Lung (tissue), 12 donors: Measurements from ENCODE around the gene NPFFR1. TPM values are rescaled to one million over a fixed set of nuclear protein-coding genes. Genes with fewer than 3 reads are reported as not detected.
A peak's percentile ranks its signal among the peaks of the same experiment; 100 is the strongest.

ENCODE experiments used
- ATAC-seq: fragments of 200-7000 bp; cut with Tn5 transposase; one replicate; pipeline ENCODE4 v1.9.1; 2020; ENCODE audit warnings: moderate number of reproducible peaks; ENCODE audit not compliant: insufficient read depth, low FRiP score
- DNase-seq, 3 donors: peaks; one replicate each; pipeline ENCODE4 v3.0.0-alpha.2; 2013 to 2017
- H3K27ac ChIP-seq, 2 donors: one replicate each; pipeline ENCODE4 v1.5.1; 2013; ENCODE audit warnings: mild to moderate bottlenecking in 2 of 2, moderate library complexity in 2 of 2, control low read depth in 1 of 2, inconsistent platforms in 1 of 2, low read depth in 1 of 2, low read length in 1 of 2
- H3K27me3 ChIP-seq, 3 donors: one replicate each; pipeline ENCODE4 v1.5.1; 2013; ENCODE audit warnings: low read length in 2 of 3; ENCODE audit not compliant: control insufficient read depth in 3 of 3, insufficient read depth in 3 of 3
- H3K36me3 ChIP-seq, 4 donors: one replicate each; pipeline ENCODE4 v1.5.1; 2013; ENCODE audit warnings: low read length in 4 of 4, mild to moderate bottlenecking in 1 of 4, moderate library complexity in 1 of 4; ENCODE audit not compliant: control insufficient read depth in 4 of 4, insufficient read depth in 4 of 4
- H3K4me1 ChIP-seq, 5 donors: one replicate each; pipeline ENCODE4 v1.5.1; 2013; ENCODE audit warnings: low read length in 5 of 5, mild to moderate bottlenecking in 2 of 5, moderate library complexity in 1 of 5; ENCODE audit not compliant: control insufficient read depth in 5 of 5, insufficient read depth in 5 of 5
- H3K4me3 ChIP-seq: one replicate; pipeline ENCODE4 v1.5.1; 2013; ENCODE audit warnings: mild to moderate bottlenecking, control low read depth, moderate library complexity
- H3K9ac ChIP-seq, 2 donors: one replicate each; pipeline ENCODE4 v1.5.1; 2013; ENCODE audit warnings: low read length in 2 of 2, control low read depth in 1 of 2; ENCODE audit not compliant: insufficient read depth in 1 of 2
- H3K9me3 ChIP-seq, 4 donors: one replicate each; pipeline ENCODE4 v1.5.1; 2013; ENCODE audit warnings: low read length in 3 of 4, mild to moderate bottlenecking in 1 of 4, moderate library complexity in 1 of 4; ENCODE audit not compliant: control insufficient read depth in 4 of 4, insufficient read depth in 3 of 4
- WGBS, 2 donors: extraction: QIAGEN DNeasy Blood & Tissue Kit; methylation state at CpG; one replicate each; pipeline ENCODE4 v1.1.7; 2013; 5-methylcytosine and 5-hydroxymethylcytosine counted together
- polyA plus RNA-seq, 2 donors: library from polyadenylated mRNA; stranded (reverse); fragments of 200-250 nt; gene quantifications; one replicate each; pipeline ENCODE4 v1.2.1, GENCODE V29; 2013
- total RNA-seq, 2 donors: library from RNA; depleted of rRNA in 1 of 2; stranded (reverse); fragments of >200 nt in 1 of 2; gene quantifications; one replicate each; pipeline ENCODE4 v1.2.1, GENCODE V29; 2014 to 2021
- TF ChIP-seq, protein P1 (sequence below): IDR thresholded peaks from 2 replicates; pipeline ENCODE4 v1.5.1; 2012; ENCODE audit warnings: mild to moderate bottlenecking; ENCODE audit errors: control extremely low read depth, extremely low read depth
- donor health status: control.
- donor health status: control.
- donor health status: Bipolar disorder and iron deficiency.
- donor health status: healthy.
- donor health status: DM: yes; HTN: yes; CAD: no.

Gene NPFFR1
- total and polyA plus RNA-seq, 4 donors, result 0.12 to 2.2 (median 0.14) TPM

DNA sequence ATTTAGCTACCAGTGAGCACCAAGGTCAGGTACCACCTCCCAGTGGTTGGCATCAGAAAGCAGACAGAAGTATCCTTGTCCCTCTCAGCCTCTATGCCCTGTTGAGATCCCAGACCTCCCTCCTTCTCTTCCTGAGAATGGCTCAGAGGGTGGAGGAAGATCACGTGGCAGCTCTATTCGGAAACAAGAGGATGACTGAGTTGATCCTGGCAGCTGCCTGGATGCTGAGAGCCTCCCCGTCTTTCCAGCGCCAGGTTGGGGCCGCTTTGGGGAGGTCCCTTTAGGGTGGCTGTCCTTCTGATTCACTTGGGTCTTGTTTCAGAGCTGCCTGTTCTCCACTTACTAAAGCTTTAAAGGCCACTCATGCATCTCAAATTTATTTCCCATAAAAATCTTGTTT lies 36.9 kb upstream of the NPFFR1 start:
- no peak for ATAC-seq
- TF ChIP-seq, protein P1, sequence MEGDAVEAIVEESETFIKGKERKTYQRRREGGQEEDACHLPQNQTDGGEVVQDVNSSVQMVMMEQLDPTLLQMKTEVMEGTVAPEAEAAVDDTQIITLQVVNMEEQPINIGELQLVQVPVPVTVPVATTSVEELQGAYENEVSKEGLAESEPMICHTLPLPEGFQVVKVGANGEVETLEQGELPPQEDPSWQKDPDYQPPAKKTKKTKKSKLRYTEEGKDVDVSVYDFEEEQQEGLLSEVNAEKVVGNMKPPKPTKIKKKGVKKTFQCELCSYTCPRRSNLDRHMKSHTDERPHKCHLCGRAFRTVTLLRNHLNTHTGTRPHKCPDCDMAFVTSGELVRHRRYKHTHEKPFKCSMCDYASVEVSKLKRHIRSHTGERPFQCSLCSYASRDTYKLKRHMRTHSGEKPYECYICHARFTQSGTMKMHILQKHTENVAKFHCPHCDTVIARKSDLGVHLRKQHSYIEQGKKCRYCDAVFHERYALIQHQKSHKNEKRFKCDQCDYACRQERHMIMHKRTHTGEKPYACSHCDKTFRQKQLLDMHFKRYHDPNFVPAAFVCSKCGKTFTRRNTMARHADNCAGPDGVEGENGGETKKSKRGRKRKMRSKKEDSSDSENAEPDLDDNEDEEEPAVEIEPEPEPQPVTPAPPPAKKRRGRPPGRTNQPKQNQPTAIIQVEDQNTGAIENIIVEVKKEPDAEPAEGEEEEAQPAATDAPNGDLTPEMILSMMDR, result no peak
- Histone ChIP-seq H3K4me1 (peaks cover 0 to 10% (median 2%) of the 10 kb centered on the region in 5 donors), H3K36me3 (no peaks in the 10 kb centered on the region), H3K27ac (peak overlapping the region in 1 of 2 donors; percentile 67), H3K9ac (no peak overlapping the region), H3K27me3 (no peaks in the 10 kb centered on the region), H3K4me3 (no peak overlapping the region), H3K9me3 (no peaks in the 10 kb centered on the region)
- 86 to 92% methylated on average over 5 of the region's 5 CpGs for WGBS, 2 donors
- peak in 1 of 3 donors; percentile 4 for DNase-seq

DNA sequence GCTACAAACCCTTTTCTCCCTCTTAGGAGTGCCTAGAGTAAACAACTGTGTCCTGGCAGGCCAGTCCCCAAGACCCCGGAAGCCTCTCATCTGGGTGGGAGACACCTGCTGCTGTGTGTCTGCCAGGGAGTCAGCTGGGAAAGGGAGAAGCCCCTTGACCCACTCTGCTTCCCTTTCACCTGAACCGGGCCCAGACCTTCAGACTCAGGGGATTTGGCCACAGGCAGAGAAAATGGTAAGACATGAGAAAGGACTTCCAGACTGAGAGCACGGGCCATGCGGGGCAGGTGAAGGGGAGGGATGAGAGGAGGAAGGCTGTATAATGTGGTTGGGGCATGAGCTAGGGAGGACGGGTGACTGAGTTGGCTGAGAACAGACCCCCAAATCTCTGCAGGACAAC lies 36.0 kb upstream of the NPFFR1 start:
- TF ChIP-seq, protein P1, result no peak
- Histone ChIP-seq H3K36me3 (no peaks in the 10 kb centered on the region), H3K9ac (no peak overlapping the region), H3K4me3 (no peak overlapping the region), H3K4me1 (peaks cover 0 to 8% (median 2%) of the 10 kb centered on the region in 5 donors), H3K27ac (no peak overlapping the region), H3K27me3 (no peaks in the 10 kb centered on the region), H3K9me3 (no peaks in the 10 kb centered on the region)
- 89% methylated on average over 5 of the region's 5 CpGs for WGBS, 2 donors
- ATAC-seq (no peak), DNase-seq (peak in 1 of 3 donors; percentile 3)

DNA sequence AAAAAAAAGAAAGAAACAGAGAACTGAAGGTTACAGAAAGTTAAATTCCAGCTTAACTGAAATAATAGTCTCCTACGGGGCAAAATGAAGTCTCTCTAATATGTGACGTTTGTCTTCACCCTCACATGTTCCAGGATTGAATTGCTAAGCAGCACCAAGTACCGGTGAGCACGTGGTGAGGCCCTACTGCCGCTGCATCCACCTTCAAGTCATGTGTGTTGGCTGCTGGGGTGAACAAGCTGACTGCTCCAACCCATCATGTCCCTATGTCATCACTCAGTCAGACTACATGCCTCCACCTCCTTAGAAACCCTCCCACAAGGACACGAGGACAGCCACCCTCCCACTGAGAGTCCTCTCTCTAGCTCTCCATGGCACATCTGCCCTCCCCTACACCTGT lies 35.4 kb upstream of the NPFFR1 start:
- ATAC-seq, result no peak
- WGBS, 2 donors, result 91% methylated on average over 6 of the region's 6 CpGs

More for the DNA sequence above, 35.4 kb upstream of the NPFFR1 start:
- TF ChIP-seq, protein P1, result no peak
- no peak overlapping the region for H3K9ac ChIP-seq
- H3K9me3 ChIP-seq, result no peaks in the 10 kb centered on the region
- no peaks in the 10 kb centered on the region for H3K36me3 ChIP-seq
- no peak for DNase-seq
- peaks cover 0 to 3% (median 0%) of the 10 kb centered on the region in 5 donors for H3K4me1 ChIP-seq
- no peaks in the 10 kb centered on the region for H3K27me3 ChIP-seq
- no peak overlapping the region for H3K27ac ChIP-seq
- H3K4me3 ChIP-seq, result no peak overlapping the region
